Stimulated activated CD4-positive, alpha-beta T cell treated with anti-CD3 and anti-CD28 coated beads, Interleukin-1b, Interleukin-23, amount 100 ng/mL, for 24 hours (primary cell): ENCODE results near the gene NHLRC4.

Experiments used
- DNase-seq, 4 experiments: peaks; one replicate each; pipeline ENCODE4 v3.0.0-alpha.2; 2020; ENCODE audit warnings: low read depth in 4 of 4, low spot score in 1 of 4

The NHLRC4 gene

GRCh38 chr16:566475-567372 lies at the start of gene NHLRC4:
Gene NHLRC4, plus strand, starts transcription at chr16:567005. Its CDS starts 1,043 bp downstream, at chr16:568048.
- DNase-seq, result peak in 2 of 4 experiments; percentile 19 to 37

DNA sequence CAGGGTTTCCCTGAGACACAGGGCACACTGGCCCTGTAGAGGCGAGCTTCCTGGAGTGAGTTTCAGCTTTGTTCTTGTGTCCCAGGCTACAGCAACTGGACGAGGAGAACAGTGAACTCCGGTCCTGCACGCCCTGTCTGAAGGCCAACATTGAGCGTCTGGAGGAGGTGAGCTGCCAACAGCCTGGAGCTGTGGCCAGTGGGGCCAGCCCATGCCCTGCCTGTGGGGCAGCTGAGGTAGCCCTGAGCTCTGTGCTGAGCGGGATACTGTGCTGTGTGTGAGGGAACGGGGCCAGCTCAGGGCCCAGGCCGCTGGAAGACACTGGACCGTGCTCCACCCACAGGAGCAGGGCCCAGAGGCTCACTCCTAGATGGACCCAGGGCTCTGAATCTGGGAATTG lies 47.9 kb upstream of the NHLRC4 start:
- DNase-seq, result no peak

DNA sequence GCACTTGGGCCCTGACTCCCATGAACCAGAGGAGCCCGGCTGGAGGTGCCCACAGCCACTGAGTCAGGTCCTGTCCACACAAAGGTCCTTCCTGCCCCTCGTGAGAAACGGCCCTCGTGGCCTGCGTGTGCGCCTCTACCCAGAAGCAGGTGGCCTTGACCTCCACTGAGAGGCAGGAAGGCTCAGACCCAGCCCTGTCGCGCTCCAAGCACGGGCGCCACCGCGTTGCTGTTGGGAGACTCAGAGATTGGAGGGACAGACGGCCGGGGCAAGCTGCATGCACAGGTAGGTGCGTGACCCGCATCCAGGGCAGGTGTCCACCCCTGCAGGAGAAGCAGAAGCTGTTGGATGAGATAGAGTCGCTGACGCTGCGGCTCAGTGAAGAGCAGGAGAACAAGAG lies 47.4 kb upstream of the NHLRC4 start:
- no peak for DNase-seq

- no peak for DNase-seq
Measured at GRCh38 chr16:519841-520687, 46.7 kb upstream of the NHLRC4 start.

- DNase-seq, result no peak
Measured at GRCh38 chr16:520847-521246, 46.0 kb upstream of the NHLRC4 start.

DNA sequence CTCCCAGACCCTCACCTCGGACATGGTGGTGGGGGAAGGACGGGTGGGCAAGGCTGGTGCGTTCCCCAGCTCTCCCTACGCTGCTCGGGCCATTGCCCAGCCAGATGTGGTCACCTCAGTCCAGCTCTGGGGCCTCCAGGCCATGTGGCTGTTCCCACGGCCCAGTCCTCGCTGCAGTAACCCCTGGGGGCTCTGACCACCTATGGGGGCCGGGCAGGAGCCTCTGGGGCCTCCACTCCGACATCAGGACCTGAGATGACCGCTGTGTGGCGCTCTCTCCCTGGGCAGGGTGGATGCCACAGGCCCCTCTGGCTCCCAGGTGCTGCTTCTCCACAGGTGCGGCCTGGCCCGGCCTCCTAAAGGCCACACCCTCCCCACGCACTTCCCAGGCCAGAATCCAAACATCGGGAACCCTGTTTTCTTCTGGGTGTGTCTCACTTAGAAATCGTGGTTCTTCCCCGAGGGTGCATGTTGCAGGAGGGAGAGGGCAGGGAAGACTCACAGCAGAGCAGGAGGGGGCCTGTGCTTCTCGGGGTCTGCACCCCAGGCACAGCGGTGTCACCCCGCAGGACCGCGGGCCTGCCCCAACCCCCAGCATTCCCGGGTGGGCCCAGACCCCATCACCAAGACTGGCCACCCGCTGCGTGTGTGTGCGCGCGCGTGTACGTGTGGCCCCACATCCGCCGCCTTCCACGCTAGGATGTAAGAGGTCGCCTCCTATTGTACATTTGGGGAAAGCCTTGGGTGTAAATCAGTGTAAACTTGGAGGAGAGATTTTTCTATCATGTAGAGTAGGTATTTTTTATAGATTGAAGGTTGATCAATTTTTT lies 45.2 kb upstream of the NHLRC4 start:
- DNase-seq, result no peak

DNA sequence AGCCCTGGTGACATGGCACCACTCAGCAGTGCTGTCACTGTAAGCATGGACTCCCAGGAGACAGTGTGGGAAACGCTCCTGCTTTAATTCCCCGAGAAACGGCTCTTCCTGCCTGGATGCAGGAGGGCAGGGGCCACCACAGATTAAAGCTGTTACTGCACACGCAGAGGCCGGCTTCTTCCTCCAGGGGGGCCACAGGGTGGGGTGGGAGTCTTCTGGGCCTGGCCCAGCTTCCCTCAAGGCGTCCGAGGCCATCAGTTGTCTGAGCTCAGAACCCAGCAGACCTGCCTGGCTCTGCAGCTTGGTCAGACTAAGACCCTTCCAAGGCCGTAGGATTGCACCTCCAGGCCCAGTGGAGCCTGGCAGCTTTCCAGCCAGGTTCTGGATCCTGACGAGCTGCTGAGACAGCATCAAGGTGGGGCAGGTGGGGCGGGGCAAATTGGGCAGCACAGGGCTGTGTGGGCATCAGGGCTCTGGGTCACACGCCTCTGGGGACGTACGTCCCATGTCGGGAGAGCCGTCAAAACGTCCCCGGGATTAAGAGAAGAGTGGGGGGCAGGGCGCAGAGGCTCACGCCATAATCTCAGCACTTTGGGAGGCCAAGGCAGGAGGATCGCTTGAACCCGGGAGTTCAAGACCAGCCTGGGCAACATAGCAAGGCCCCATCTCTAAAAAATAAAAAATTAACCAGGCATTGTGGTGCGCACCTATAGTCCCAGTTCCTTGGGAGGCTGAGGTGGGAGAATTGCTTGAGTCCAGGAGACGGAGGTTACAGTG lies 44.3 kb upstream of the NHLRC4 start:
- no peak for DNase-seq

DNA sequence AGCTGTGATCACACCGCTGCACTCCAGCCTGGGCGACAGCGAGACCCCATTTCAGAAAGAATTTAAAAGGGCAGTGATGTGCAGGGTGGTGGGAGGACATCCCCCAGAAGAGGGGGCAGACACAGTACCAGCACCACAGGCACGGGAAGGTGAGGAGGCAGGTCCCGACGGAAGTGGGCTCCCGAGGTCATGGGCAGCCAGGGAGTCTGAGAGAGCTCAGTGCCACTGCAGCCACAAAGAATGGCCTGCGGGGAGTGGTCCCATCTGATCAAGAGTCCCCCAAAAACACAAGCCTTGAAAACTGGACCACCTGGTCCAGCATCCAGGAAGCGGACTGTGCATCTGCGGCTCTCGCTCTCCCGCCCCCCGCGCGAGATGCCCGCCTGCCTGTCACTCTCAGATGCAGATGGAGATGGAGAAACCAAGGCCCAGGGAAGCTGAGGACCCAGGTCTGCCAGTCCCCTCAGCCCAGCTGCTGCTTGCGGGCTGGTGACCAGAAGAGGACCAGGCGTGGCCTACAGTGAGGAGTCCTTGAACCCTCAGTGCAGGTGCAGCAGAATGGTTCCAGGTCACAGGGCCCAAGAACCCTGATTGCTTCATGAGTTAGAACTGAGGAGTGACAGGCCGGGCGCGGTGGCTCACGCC lies 43.6 kb upstream of the NHLRC4 start:
- no peak for DNase-seq

DNA sequence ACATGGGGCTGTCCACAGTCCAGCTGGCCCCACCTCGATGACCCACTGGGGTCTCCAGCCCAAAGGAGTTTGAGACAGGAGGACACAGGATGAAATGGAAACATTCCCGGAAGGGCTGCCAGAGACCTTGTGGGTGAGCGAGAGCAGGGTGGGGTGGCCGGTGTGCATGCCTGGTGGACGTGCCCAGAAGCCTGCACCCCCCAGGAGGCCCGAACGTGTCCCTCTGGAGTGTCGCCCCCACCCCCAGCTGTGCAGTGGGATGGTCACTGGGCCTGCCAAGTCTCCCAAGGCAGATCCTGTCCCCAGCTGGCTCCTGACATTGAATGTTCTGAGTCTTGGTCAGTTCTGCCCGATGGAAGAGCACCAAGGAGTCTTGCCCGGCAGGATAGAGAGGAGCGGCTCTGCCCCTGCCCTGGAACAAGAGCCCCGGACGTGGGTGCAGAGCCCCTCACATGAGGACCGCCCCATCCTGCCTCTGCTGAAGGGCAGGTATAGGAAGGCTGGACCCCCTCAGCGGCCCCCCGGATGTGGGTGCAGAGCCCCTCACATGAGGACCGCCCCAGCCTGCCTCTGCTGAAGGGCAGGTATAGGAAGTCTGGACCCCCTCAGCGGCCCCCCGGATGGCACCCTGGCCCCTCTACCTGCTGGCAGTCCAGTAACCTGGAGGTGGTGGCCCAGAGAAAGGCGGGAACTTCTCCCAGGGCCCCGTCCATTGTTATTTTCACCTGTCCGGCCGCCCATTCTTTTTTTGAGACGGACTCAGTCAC lies 42.3 kb upstream of the NHLRC4 start:
- DNase-seq, result no peak

GRCh38 chr16:525123-525519 lies 41.7 kb upstream of the NHLRC4 start:
- DNase-seq, result no peak

DNA sequence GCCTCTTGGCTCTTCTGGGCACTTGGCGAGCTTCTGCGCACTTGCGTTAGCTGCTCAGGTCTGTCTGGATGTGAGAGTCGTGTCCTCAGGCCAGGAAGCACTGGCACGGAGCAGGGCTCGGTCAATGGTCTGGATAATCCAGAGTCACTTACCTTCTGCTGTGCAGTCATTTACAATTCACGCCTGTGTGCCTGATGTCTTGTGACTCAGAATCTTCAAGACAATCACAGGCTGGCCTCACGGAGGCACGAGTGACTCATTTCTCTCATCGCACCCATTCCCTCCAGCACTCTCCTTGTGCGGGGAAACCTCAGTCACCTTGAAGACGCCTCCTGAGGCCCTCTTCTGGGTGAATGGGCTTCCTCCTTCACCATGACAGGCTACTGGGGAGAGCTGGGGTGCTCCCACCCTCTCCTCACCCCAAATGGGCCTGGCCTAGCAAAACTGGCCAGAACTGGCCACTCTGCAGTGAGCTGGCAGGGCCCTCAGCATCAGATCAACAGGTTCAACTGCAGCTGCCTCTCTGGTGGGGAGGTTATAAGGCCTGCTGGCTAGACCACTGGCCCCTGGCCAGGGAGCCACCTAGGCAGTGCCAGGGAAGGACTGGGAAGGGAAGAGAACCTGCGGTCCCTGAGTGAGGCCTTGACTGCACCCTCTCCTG lies 41.2 kb upstream of the NHLRC4 start:
- DNase-seq, result peak; percentile 41 to 75 (median 63)

DNA sequence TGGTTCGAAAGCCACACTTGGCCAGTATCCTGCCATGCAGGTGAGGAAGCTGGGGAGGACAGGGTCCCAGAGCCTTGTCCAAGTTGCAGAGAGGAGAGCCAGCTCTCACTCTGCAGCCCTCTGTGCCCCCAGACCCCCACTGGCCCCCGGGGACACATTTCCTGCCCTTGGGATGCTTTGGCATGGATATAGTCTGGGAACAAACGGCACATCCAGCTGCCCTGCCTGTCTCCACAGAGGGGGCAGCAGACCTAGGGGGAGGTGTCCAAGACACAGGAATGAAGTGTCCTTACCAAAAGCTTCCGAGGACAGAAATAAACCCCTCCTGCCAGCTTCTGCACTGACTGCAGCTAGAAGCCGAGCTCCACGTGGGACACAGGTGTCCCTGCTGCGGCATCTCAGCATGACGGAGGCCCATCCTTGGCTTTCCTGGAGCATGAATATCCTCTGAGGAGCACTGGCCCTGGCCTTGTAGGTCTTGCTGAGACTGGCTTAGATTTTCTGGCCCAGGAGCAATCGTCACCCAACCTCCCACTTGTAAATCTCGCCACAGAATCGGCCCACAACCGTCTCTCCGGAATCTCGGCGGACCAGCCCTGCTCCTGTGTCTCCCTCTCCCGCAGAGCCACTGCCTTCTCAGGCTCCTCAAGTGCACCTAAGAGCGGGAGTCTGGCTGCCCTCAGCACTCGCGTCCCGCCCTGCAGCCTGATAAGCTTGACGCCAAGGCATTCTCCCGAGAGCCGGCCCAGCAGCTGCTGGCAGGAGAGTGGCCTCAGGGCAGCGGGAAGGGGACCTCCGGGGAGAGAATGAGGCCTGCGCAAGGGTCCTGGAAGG lies 40.4 kb upstream of the NHLRC4 start:
- DNase-seq, result no peak

GRCh38 chr16:527015-527903 lies 39.5 kb upstream of the NHLRC4 start, which contains the start of gene CAPN15:
Gene CAPN15, plus strand, starts transcription at chr16:527712. Its CDS starts 19,127 bp downstream, at chr16:546839.
- peak; percentile 66 to 83 (median 69) for DNase-seq

DNA sequence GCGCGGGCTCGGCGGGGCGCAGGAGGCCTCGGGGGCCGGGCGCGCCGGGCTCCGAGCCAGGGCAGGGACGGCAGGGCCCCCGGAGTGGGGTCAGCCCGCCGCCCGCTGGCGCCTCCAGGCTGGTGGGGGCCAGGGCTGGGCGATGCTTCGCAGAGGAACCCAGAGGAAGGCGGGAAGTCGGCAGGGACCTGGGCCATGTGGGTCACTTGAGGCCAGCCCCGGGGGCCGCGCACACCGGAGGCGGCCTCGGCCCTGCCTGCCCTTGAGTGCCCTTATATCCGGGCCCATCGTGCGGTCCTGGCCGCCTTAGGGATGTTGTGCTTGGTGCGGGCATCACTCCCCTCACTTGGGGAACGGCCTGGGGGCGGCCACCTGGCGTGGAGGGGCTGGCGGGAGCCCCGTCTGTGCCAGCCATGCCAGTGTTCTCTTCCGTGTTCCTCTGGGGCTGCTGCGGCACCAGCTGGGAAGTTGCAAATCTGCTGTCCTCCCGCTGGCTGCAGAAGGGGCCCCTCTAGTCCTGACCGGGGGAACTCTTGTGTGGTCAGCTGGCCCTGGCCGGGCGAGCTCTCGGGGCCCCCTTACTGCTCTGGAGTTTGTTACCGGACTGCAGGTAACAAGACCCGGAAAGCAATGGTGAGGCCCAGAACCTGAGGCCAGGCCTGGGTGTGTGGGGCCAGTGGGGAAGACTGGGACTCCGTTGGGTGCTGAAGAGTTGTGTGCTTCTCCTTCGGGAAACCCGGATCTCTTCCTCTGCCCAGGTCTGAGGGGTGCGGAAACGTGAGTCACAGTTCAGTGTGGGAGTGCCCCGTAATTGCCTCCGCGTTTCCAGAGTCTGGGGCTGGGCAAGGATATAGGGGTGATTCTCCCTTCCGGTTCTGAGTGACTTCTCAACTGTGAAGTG lies 38.4 kb upstream of the NHLRC4 start:
- DNase-seq, result no peak

DNA sequence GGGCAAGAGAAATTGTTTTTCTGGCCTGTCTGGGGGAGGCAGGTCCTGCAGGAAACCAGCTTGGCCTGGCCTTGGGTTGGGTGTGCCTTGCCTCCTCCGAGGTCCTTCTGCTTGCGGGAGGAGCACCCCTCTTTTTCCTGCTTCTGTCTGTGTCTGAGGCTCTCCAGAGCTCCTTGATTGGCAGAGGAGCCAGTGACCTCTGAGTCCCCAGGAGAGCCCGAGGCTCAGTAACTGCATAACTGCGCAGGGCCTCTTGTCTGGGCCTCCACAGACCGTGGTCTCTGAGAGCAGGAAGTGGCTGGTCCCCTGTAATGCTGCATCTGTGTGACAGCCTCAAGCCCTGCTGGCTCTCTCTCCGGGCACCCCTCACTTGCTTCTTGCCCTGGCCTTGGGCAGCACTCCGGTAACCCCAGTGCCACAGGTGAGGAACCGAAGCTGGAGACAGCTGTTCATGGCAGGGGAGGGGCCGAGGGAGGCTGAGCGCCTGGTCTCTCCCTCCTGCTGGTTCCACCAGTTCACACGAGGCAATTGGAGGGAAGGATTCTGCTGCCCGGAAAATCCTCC lies 37.7 kb upstream of the NHLRC4 start:
- no peak for DNase-seq
